Uterus (tissue), 2 donors: ENCODE results near the gene REXO1.

Experiments
- POLR2A ChIP-seq, 2 donors: fragments of 450-650 bp; IDR thresholded peaks; one replicate each; pipeline ENCODE4 v1.6.1; 2016; ENCODE audit warnings: antibody characterized with exemption in 2 of 2, mild to moderate bottlenecking in 1 of 2, moderate library complexity in 1 of 2
- TF ChIP-seq, protein P1 (sequence below), 4 experiments: fragments of 200-600 bp in 2 of 4; fragments of 450-650 bp in 2 of 4; sonication (generic) in 2 of 4; IDR thresholded peaks; one replicate each; pipeline ENCODE4 v1.5.1; 2016 to 2019; ENCODE audit warnings: antibody characterized with exemption in 4 of 4, mild to moderate bottlenecking in 2 of 4, moderate library complexity in 1 of 4

DNA sequence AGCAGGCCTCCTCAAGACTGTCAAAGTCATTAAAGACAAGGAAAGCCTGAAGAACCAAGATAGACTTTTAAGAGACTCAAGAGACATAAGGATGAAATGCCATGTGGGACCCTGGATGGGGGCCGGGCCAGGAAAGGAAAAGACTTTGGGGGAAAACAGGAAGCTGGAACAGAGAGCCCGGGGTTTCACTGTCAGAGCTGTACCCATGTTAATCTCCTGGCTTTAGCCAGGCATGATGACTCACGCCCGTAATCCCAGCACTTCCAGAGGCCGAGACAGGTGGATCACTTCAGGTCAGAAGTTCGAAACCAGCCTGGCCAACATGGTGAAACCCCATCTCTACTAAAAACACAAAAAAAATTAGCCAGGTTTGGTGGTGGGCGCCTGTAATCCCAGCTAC is 20.7 kb upstream of the REXO1 start:
- TF ChIP-seq, protein P1, sequence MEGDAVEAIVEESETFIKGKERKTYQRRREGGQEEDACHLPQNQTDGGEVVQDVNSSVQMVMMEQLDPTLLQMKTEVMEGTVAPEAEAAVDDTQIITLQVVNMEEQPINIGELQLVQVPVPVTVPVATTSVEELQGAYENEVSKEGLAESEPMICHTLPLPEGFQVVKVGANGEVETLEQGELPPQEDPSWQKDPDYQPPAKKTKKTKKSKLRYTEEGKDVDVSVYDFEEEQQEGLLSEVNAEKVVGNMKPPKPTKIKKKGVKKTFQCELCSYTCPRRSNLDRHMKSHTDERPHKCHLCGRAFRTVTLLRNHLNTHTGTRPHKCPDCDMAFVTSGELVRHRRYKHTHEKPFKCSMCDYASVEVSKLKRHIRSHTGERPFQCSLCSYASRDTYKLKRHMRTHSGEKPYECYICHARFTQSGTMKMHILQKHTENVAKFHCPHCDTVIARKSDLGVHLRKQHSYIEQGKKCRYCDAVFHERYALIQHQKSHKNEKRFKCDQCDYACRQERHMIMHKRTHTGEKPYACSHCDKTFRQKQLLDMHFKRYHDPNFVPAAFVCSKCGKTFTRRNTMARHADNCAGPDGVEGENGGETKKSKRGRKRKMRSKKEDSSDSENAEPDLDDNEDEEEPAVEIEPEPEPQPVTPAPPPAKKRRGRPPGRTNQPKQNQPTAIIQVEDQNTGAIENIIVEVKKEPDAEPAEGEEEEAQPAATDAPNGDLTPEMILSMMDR (IDR thresholded peaks at IDR 0.05), result no peak
- no peak for TF ChIP-seq POLR2A (IDR thresholded peaks at IDR 0.05)
